HG03103 (cell line): ENCODE measurements around the gene CEP72.
"Not testable (repeated sequence)": the region's sequence is repeated elsewhere in the genome, so short reads cannot be mapped to it uniquely, and the experiment has no call there.

Source experiments
- ATAC-seq: cut with Tn5 transposase; IDR thresholded peaks from one replicate; pipeline ENCODE4 v1.9.1; 2021; ENCODE audit warnings: low read depth; ENCODE audit not compliant: unreplicated experiment

CEP72 gene

DNA sequence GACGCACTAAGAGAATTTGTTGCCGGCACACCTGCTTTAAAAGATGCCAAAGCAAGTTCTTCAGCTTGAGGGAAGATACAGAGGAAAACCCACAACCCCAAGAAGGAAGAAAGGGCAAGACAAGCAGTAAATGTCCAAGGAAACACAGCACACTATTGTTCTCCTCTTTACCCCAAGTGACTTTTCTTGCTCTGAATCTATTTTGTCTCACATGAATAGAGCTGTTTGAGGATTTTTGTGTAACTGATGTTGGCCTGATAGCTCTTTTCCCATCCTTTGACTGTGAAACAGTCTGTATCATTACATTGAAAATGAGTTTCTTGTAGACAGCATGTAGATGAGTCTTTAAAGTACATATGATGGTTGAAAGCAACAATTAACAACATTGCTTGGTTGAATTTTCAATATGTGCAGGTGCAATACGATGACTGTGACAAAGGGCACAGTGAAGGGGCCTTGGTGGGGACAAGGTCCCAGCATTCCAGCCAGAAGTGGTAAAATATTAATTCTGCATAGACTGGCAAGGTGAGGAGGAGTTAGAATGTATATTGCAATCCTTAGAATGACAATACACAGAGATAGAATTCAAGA lies 16.8 kb upstream of the CEP72 start:
- ATAC-seq, result no peak

DNA sequence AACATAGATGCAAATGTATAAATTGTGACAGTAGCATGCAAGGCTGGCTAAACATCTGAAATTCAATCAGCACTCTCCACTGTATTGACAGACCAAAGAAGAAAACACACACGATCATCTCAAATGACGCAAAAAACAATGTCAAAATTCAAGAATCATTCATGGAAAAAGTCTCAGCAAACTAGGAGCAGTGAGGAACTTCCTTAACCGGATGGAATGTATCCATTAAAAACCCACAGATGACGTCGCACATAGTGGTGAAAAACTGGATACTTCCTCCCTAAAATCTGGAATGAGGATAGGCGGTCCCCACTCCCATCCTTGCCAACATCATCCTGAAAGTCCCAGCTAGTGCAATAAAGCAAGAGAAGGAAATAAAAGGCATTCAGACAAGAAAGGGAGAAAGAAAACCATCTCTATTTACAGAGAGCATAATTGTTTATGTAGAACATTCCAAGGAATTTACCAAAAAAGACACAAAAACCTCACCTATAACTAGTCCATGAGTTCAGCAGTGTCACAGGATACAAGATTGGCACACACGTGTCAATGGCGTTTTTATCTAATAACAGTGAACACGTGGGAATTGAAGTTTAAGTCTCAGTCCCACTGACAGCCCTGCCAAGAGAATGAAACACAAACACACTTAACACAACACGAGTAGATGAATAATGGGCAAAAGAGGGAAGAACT lies 14.1 kb upstream of the CEP72 start:
- no peak for ATAC-seq

DNA sequence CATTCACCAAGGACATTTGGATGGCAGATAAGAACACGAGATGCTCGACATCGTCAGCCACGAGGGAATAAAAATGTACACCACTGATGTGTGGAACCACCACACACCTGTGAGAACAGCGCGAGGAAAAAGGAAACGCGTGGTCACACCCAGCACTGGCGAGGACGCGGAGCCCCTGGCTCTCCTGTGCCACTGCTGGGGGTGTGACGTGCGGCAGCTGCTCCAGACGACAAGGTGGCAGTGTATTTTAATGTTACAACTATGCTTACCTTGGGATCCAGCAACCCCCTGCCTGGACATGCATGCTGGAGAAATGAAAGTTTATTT lies 13.6 kb upstream of the CEP72 start:
- no peak for ATAC-seq

DNA sequence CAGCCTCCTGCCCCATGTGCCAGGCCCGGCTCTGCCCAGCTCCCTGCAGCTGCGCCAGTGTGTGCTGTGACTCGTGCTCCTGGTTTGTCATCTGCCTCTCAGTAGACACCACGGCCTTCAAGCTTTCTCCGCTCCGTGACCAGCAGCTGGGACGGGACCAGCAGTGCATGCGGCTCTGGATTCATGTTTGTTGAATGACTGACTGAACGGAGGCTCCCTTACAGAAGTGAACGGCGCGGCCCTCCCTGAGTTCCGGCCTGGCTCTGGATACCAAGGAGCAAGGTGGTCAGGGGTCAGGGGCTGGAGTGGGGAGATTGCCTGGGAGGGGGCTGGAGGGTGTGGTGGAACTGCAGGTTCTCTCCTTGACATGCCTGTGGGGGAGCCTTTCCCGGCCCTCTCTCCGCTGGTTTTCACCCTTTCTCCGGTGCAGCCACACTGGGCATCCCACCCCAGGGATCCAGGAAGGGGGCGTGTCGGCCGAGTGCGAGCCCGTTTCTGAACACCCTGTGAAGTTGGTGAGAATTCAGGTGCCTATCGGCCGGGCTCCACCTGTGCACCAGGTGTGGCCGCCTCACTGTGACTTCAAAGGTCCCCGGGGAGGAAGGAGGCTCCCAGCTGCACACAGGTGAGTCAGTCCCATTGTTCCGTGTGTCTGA lies 11.1 kb upstream of the CEP72 start:
- no peak for ATAC-seq

DNA sequence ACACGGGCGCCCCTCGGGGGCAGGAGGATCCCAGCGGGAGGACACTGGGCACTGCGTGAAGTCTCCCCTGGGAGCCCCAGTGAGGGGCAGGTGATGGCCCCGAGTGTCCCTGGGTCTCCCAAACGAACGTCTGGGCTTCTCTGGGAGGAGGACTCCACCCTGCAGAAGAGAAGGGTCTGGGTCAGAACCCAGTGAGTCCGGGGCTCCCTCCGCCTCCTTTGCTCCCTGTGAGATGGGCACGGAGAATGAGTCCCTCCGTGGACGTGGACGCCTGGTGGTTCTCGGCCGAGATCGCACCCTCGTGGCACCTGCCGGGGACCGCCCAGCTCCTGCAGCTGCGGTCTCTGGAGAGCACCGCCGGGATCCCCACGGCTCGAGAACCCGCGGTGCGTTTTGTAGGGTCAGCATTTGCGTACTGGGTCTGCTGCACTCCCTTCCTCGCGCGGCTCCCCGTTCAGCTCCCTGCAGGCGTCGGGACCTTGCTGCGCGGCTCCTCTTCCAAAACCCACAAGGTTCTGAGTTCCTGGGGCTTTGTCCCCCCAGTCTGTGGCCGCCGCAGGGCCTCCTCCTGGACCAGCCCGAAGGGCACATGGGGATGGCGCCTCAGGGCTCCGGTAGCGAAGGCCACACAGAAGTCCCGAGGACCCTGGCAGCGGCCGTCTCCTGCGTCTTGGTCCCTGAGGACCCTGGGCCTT lies 10.2 kb upstream of the CEP72 start:
- no peak for ATAC-seq

DNA sequence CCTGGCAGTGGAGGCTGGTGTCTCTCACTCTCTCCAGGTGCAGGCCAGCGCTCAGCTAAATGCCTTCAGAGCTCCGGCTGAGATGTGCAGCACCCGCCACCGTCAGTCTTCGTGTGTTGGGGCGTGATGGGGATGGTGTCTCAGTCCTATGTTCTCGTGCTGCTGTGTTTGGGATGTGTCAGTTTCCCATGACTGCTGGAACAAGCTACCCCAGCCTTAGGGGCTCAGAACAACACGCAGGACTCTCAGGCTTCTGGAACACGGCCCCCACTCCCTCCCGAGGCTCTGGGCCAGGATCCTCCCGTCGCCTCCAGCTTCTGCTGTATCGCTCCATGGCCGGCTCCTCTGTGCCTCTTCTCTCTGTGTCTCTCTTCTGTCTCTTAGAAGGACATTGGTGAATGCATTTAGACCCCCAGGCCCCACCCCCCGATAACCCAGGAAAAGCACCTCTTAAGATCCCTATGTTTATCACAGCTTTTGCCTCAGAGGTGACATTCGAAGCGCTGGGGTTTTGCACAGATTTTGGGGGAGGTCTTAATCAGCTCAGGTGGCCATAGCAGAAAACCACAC lies 9.6 kb upstream of the CEP72 start:
- no peak for ATAC-seq

DNA sequence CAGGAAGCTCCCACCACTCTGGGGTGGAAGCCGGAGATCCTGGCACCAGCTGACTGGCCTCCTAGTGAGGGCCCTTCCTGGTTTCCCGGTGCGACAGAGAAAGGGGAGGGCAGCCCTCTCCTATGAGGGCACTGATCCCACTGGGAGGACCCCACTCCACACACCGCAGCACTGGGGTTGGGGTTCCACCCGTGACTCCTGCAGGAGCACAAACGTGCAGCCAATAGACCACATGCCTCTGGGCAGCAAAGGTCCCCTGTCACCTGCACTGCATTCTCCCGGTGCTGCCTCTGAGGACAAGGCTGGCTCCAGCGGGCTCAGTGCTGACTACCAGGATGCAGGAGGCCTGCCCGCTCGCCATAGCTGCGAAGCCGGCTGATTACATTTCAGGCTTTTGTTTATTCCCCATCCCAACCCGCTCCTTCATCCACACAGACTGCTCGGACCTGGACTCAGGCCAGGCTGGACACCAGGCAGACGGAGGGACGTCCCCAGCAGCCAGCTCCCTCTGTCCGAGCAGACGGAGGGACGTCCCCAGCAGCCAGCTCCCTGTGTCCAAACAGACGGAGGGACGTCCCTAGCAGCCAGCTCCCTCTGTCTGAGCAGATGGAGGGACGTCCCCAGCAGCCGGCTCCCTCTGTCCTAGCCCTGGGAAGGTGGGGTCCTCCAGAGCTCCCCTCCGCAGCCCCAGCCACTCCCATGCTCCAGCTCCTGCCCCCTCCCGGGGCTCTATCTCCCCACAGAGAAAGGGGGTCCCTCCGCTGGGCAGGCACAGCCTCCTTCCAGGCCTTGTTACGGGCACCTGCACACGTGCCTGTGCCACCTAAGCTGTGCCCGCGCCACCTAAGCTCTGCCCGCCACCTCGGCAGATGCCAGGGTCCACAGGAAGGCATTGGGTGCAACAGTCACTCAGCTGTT lies 8.8 kb upstream of the CEP72 start:
- ATAC-seq, result no peak

DNA sequence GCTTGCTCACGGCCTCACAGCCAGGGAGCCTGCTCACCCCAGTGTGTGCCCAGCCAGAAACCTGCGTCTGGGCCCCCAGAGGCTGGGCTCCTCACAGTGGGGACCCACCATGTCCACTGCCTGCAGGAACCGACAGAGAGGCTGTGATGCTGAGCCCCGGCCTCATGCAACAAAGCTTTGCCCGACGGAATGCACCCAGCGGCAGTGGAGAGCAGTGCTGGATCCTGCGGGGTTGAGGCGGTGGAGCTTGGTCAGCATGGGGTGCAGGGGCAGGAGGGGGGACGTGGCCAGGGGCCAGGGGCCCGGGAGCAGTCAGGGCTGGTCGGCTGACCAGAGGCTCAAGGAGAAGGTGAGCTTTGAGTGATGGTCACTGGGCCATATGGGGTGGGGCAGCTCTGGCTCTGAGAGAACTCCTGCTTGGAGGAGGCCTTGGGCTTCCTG lies 7.7 kb upstream of the CEP72 start:
- no peak for ATAC-seq

DNA sequence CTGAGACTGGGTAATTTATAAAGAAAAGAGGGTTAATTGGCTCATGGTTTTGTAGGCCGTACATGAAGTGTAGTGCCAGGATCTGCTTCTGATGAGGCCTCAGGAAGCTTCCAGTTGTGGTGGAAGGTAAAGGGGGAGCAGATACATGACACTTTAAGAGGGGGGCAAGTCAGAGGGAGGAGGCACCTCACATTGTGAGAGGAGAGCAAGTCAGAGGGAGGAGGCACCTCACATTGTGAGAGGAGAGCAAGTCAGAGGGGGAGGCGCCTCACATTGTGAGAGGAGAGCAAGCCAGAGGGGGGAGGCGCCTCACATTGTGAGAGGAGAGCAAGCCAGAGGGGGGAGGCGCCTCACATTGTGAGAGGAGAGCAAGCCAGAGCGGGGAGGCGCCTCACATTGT lies 7.0 kb upstream of the CEP72 start:
- not testable (repeated sequence) for ATAC-seq

DNA sequence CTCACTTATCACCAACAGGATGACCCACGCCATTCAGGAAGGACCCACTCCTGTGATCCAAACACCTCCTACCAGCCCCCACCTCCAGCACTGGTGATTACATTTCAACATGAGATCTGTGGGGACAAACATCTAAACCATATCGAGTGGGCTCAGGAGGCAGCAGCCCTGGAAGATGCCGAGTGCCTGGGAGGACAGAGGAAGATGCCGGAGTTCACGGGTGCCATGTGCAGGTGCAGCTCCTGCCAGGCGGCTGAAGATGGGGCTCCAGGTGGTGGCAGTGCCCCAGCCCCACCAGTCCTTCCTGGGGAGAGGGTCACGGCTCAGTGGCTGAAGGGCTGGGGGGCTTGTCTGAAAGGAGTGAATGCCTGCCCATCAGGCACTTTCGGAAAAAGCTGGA lies 6.1 kb upstream of the CEP72 start:
- ATAC-seq, result no peak

DNA sequence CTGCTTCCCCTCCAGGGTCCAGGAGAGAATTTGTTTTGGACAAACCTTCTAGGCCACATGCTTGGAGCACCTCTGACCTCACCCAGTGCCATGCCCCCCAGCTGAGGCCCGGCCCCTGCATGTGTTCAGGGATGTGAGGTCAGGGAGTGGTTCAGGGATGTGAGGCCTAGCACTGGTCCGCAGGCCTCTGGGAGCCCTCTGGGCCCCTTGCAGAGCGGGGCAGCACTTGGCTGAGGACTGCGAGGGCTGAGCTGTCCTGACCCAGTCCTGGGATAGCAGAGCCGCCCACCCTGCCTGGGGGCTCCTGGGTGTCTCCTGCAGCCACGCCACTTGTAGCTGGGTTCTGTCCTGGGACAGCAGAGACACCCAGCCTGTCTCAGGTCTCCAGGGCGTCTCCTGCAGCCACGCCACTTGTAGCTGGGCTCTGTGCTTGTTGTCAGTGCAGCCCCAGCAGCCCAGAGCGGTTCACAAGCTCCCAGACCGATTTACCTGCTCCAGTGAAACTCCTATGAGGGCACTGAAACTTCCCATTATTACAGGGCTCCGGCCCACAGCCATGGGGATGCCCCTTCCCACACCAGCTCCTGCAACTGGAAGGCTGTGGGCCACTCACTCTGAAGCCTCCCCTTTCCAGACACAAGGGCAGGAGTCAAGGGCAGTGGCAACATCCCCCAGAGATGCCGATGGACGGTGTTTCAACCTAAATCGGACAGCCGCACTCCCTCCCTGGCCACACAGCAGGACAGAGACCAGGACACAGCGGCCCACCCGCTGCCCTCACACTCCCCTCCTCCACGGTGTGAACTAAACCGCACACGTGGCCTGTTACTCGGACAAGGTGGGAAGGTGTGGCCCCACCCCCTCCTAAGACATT lies 5.4 kb upstream of the CEP72 start:
- no peak for ATAC-seq

DNA sequence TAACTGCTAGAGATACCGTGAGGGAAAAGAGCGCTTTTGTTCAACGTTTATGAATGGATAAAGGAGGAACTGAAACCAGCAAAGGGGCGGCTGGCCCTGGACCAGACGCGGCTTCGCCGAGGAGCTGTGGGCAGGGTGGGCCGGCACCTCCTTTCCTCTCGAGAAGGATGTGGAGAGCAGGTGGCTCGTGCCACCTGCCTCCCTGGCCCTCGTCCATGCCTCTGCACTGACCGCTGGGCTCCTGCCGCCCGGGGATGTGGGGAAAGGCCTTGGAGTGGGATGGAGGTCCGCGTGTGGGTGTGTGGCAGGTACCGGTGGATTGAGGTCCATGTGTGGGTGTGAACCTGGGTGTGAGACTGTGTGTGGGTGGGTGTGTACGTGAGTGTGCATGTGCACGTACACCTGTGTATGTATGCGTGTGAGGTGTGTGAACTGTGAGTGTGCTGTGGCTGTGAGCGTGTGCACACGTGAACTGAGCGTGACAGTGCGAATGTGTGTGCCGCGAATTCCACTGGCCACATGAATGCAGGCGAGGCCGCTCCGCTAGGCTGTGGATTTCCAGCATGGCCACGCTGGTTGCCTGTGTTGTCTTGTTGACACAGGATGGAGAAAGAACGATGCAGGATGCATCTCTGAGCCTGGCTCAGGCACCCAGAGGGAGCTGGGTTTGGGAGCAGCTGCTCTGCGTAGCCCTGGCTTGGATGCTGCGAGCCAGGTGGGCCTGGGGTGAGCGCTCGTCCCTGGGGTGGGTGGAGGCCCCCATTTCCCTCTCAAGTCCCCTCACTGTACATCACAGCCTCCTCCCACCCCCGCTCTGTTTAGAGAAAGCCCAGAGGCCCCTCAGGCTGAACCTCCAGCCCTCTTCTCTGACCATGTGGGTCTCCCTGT lies 4.4 kb upstream of the CEP72 start:
- ATAC-seq, result peak; percentile 53

DNA sequence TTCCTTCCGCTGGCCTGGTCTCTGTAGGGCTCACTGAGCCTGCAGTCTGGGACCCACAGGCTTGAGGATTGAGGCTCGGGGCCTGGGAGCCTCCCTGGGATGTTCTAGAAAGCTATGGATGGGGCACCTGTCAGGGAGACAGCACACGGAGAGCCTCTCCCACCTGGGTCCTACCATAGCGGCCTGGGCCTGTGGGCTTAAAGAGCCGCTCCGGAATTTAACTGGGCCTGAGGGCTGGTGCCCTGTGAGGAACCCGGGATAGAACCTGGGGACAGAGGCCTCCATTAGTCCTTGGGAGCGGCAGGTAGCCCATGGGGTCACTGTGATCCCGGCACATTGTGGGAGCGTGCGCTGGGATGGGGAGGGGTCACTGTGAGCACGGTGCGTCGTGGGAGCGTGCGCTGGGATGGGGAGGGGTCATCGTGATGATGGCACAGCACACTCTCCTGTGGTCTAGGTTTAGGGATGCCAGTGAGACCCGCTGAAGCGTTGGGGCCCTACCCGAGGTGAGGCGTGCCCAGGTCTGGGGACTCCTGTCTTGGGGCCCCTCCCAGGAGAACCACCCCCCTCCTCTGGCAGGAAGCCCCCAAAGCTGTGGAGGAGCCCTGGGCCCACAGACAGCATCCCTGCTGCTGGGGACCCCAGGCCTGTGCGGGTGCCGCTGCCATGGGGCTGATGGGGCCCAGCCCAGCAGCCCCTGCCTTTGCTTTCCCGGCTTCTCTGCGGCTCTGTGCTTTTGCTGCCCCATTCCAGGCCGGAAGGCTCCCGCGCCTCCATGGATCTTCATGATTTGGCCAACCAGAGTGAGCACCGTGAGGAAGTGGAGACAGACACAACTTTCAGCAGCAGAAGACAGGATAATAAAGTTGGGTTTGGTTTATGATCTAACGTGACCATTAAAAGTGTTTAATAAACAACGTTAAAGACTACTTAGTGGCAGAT lies 3.4 kb upstream of the CEP72 start:
- no peak for ATAC-seq

DNA sequence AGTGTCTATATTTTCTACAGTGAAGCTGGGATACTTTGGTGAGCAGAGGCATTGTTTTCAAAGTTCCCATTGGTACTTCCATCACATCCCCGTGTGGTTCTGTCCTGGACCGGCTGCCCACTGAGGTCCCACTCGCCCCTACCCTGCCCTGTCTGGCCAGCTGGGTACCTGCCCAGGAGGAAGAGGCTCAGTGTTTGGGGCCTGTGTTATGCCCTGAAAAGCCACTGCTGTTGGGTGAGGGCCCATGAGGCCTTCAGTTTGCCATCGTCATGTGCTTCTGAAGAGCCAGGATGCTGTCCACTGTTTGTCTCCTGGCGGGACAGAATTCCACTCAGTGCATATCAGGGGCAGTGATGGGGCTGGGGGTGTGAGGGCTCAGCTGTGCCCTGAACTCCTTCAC lies 2.6 kb upstream of the CEP72 start:
- no peak for ATAC-seq

DNA sequence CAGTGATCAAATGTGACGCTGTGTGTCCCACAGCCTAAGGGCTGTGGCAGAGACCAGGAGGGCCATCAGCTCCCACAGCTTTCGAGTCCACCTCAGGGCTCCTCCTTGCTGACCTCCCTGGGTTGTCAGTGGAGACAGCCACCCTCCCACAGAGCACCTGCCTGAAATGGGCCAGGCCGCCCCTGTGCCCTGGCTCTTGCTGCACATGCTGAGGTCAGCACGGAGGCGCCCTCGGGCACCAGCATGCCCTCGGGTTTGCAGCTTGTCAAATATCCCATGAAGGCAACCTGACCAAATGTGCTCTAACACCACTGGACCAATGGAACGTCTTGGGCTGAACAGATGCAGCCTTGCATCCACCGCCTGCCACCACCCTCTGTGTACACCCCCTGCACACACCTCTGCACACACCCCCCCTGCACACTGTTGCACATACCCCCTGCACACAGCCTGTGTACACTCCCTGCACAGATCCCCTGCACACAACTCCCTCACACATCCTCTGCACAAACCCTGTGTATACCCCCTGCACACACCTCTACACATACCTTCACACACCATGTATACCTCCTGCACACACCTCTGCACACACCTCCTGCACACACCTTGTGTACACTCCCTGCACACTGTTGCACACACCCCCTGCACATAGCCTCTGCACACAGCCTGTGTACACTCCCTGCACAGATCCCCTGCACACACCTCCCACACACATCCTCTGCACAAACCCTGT lies 2.0 kb upstream of the CEP72 start:
- ATAC-seq, result no peak
